Stimulated activated memory B cell treated with anti-CD40 and anti-IgM and Interleukin-4, amounts not matched to agents 10 μg/mL and 1 μg/mL and 100 μg/mL, for 72 hours (primary cell): ENCODE data around the gene SCEL.
A peak's percentile ranks its signal among the peaks of the same experiment; 100 is the strongest.
"Not testable (repeated sequence)": the region's sequence is repeated elsewhere in the genome, so short reads cannot be mapped to it uniquely, and the experiment has no call there.

Experiments
- ATAC-seq: fragments of 150-1000 bp; cut with Tn5 transposase; 2 replicates; pipeline ENCODE4 v1.10.0; 2021
- H3K27ac Mint-ChIP-seq: one replicate; pipeline ENCODE4 v1.8.0; 2022; ENCODE audit warnings: mild to moderate bottlenecking, mixed read lengths
- H3K27me3 Mint-ChIP-seq: one replicate; pipeline ENCODE4 v1.8.0; 2022; ENCODE audit warnings: mixed read lengths
- H3K36me3 Mint-ChIP-seq: one replicate; pipeline ENCODE4 v1.8.0; 2022; ENCODE audit warnings: mixed read lengths
- H3K4me1 Mint-ChIP-seq: one replicate; pipeline ENCODE4 v1.8.0; 2022; ENCODE audit warnings: mixed read lengths
- H3K4me3 Mint-ChIP-seq: one replicate; pipeline ENCODE4 v1.8.0; 2022; ENCODE audit warnings: mild to moderate bottlenecking, moderate library complexity, mixed read lengths
- H3K9me3 Mint-ChIP-seq: one replicate; pipeline ENCODE4 v1.8.0; 2022; ENCODE audit warnings: mixed read lengths

SCEL gene

GRCh38 chr13:77513719-77514335 lies 21.7 kb upstream of the SCEL start:
- Mint-ChIP-seq H3K4me1 (peaks cover 32% of the 10 kb centered on the region), H3K27ac (peak overlapping the region; percentile 68), H3K36me3 (no peaks in the 10 kb centered on the region), H3K9me3 (no peaks in the 10 kb centered on the region), H3K27me3 (no peaks in the 10 kb centered on the region), H3K4me3 (no peak overlapping the region)
- peak; percentile 95 for ATAC-seq

- peak; percentile 83 for ATAC-seq
- Mint-ChIP-seq H3K4me3 (no peak overlapping the region), H3K27me3 (no peaks in the 10 kb centered on the region), H3K27ac (peak overlapping the region; percentile 68), H3K4me1 (peaks cover 27% of the 10 kb centered on the region), H3K9me3 (no peaks in the 10 kb centered on the region), H3K36me3 (no peaks in the 10 kb centered on the region)
Observed at GRCh38 chr13:77514336-77514726, 21.2 kb upstream of the SCEL start.

- Mint-ChIP-seq H3K4me3 (no peak overlapping the region), H3K27ac (no peak overlapping the region), H3K36me3 (no peaks in the 10 kb centered on the region), H3K9me3 (no peaks in the 10 kb centered on the region), H3K27me3 (no peaks in the 10 kb centered on the region), H3K4me1 (peaks cover 24% of the 10 kb centered on the region)
- no peak for ATAC-seq
Observed at GRCh38 chr13:77515785-77516184, 19.7 kb upstream of the SCEL start.

- H3K4me1 Mint-ChIP-seq, result peaks cover 24% of the 10 kb centered on the region
- peak; percentile 44 for ATAC-seq
- no peak overlapping the region for H3K27ac Mint-ChIP-seq
- no peaks in the 10 kb centered on the region for H3K27me3 Mint-ChIP-seq
- H3K36me3 Mint-ChIP-seq, result no peaks in the 10 kb centered on the region
- H3K4me3 Mint-ChIP-seq, result no peak overlapping the region
- H3K9me3 Mint-ChIP-seq, result no peaks in the 10 kb centered on the region
Observed at GRCh38 chr13:77516342-77516789, 19.1 kb upstream of the SCEL start.

- H3K27ac Mint-ChIP-seq, result no peak overlapping the region
- peaks cover 3% of the 10 kb centered on the region for H3K27me3 Mint-ChIP-seq
- no peak overlapping the region for H3K4me3 Mint-ChIP-seq
- no peak for ATAC-seq
- peaks cover 23% of the 10 kb centered on the region for H3K4me1 Mint-ChIP-seq
- no peaks in the 10 kb centered on the region for H3K9me3 Mint-ChIP-seq
- no peaks in the 10 kb centered on the region for H3K36me3 Mint-ChIP-seq
Observed at GRCh38 chr13:77518266-77518665, 17.2 kb upstream of the SCEL start.

GRCh38 chr13:77519396-77519795 lies 16.1 kb upstream of the SCEL start:
- H3K9me3 Mint-ChIP-seq, H3K4me3 Mint-ChIP-seq, H3K27ac Mint-ChIP-seq, H3K27me3 Mint-ChIP-seq, H3K36me3 Mint-ChIP-seq, ATAC-seq: not testable (repeated sequence)
- peaks cover 12% of the 10 kb centered on the region for H3K4me1 Mint-ChIP-seq

GRCh38 chr13:77519808-77520207 lies 15.7 kb upstream of the SCEL start:
- Mint-ChIP-seq H3K4me1 (peaks cover 8% of the 10 kb centered on the region), H3K27ac (no peak overlapping the region), H3K9me3 (no peaks in the 10 kb centered on the region), H3K27me3 (peaks cover 9% of the 10 kb centered on the region), H3K36me3 (no peaks in the 10 kb centered on the region), H3K4me3 (no peak overlapping the region)
- no peak for ATAC-seq

GRCh38 chr13:77521194-77521593 lies 14.3 kb upstream of the SCEL start:
- Mint-ChIP-seq H3K27ac (no peak overlapping the region), H3K4me1 (peaks cover 4% of the 10 kb centered on the region), H3K27me3 (peaks cover 20% of the 10 kb centered on the region), H3K9me3 (no peaks in the 10 kb centered on the region), H3K4me3 (no peak overlapping the region), H3K36me3 (no peaks in the 10 kb centered on the region)
- ATAC-seq, result no peak

GRCh38 chr13:77521595-77522367 lies 13.7 kb upstream of the SCEL start:
- ATAC-seq, result no peak
- Mint-ChIP-seq H3K27me3 (peaks cover 22% of the 10 kb centered on the region), H3K4me3 (no peak overlapping the region), H3K36me3 (no peaks in the 10 kb centered on the region), H3K4me1 (no peaks in the 10 kb centered on the region), H3K9me3 (no peaks in the 10 kb centered on the region), H3K27ac (no peak overlapping the region)

GRCh38 chr13:77522444-77522843 lies 13.1 kb upstream of the SCEL start:
- Mint-ChIP-seq H3K4me1 (no peaks in the 10 kb centered on the region), H3K27me3 (peaks cover 26% of the 10 kb centered on the region), H3K4me3 (no peak overlapping the region), H3K27ac (no peak overlapping the region), H3K9me3 (no peaks in the 10 kb centered on the region), H3K36me3 (no peaks in the 10 kb centered on the region)
- ATAC-seq, result no peak

- Mint-ChIP-seq H3K36me3 (no peaks in the 10 kb centered on the region), H3K27me3 (peaks cover 26% of the 10 kb centered on the region), H3K9me3 (no peaks in the 10 kb centered on the region), H3K27ac (no peak overlapping the region), H3K4me3 (no peak overlapping the region), H3K4me1 (no peaks in the 10 kb centered on the region)
- no peak for ATAC-seq
Observed at GRCh38 chr13:77523386-77523785, 12.1 kb upstream of the SCEL start.

GRCh38 chr13:77523834-77524728 lies 11.4 kb upstream of the SCEL start:
- no peaks in the 10 kb centered on the region for H3K9me3 Mint-ChIP-seq
- no peak overlapping the region for H3K27ac Mint-ChIP-seq
- no peaks in the 10 kb centered on the region for H3K4me1 Mint-ChIP-seq
- H3K36me3 Mint-ChIP-seq, result no peaks in the 10 kb centered on the region
- ATAC-seq, result no peak
- no peak overlapping the region for H3K4me3 Mint-ChIP-seq
- peaks cover 26% of the 10 kb centered on the region for H3K27me3 Mint-ChIP-seq

- H3K27ac Mint-ChIP-seq, result no peak overlapping the region
- no peaks in the 10 kb centered on the region for H3K36me3 Mint-ChIP-seq
- H3K4me1 Mint-ChIP-seq, result no peaks in the 10 kb centered on the region
- H3K4me3 Mint-ChIP-seq, result no peak overlapping the region
- no peak for ATAC-seq
- H3K9me3 Mint-ChIP-seq, result no peaks in the 10 kb centered on the region
- H3K27me3 Mint-ChIP-seq, result peaks cover 22% of the 10 kb centered on the region
Observed at GRCh38 chr13:77528414-77528813, 7.1 kb upstream of the SCEL start.

GRCh38 chr13:77528834-77529500 lies 6.5 kb upstream of the SCEL start:
- no peaks in the 10 kb centered on the region for H3K36me3 Mint-ChIP-seq
- peak; percentile 48 for ATAC-seq
- no peak overlapping the region for H3K27ac Mint-ChIP-seq
- H3K27me3 Mint-ChIP-seq, result peaks cover 18% of the 10 kb centered on the region
- H3K4me1 Mint-ChIP-seq, result no peaks in the 10 kb centered on the region
- no peak overlapping the region for H3K4me3 Mint-ChIP-seq
- H3K9me3 Mint-ChIP-seq, result no peaks in the 10 kb centered on the region

GRCh38 chr13:77529501-77529840 lies 6.0 kb upstream of the SCEL start:
- H3K27ac Mint-ChIP-seq, result no peak overlapping the region
- no peaks in the 10 kb centered on the region for H3K36me3 Mint-ChIP-seq
- H3K4me1 Mint-ChIP-seq, result no peaks in the 10 kb centered on the region
- ATAC-seq, result no peak
- H3K27me3 Mint-ChIP-seq, result peaks cover 18% of the 10 kb centered on the region
- H3K9me3 Mint-ChIP-seq, result no peaks in the 10 kb centered on the region
- no peak overlapping the region for H3K4me3 Mint-ChIP-seq
